Kidney (tissue), 14 donors: Measurements from ENCODE around the gene IL5RA. TPM values are rescaled to one million over a fixed set of nuclear protein-coding genes. Genes with fewer than 3 reads are reported as not detected.

Experiments used
- DNase-seq, 5 donors: peaks; one replicate each; pipeline ENCODE4 v3.0.0-alpha.2; 2013 to 2020
- FAIRE-seq: peaks from 2 replicates; lab custom pipeline; 2012; peaks lifted over from hg19 to GRCh38; lab: Jason Lieb, UNC
- H3K27ac ChIP-seq, 2 donors: one replicate each; pipeline ENCODE4 v1.7.0; 2013; ENCODE audit warnings: low read depth in 2 of 2, low read length in 2 of 2, inconsistent platforms in 1 of 2
- H3K27me3 ChIP-seq: one replicate; pipeline ENCODE4 v1.7.1; 2013; ENCODE audit warnings: low read length, inconsistent platforms; ENCODE audit not compliant: control insufficient read depth, insufficient read depth
- H3K36me3 ChIP-seq, 3 donors: one replicate each; pipeline versions ENCODE4 v1.7.0 to v1.7.1; 2013; ENCODE audit warnings: low read length in 3 of 3, control low read depth in 1 of 3, inconsistent platforms in 1 of 3; ENCODE audit not compliant: insufficient read depth in 3 of 3, control insufficient read depth in 2 of 3
- H3K4me1 ChIP-seq, 3 donors: one replicate each; pipeline versions ENCODE4 v1.7.0 to v1.7.1; 2013; ENCODE audit warnings: low read length in 3 of 3, inconsistent platforms in 1 of 3, low read depth in 1 of 3; ENCODE audit not compliant: control insufficient read depth in 2 of 3, insufficient read depth in 2 of 3
- H3K4me3 ChIP-seq, 3 donors: one replicate each; pipeline versions ENCODE4 v1.7.0 to v1.8.1; 2013; ENCODE audit warnings: low read length in 3 of 3, control low read depth in 1 of 3, inconsistent platforms in 1 of 3
- H3K9ac ChIP-seq, 3 donors: one replicate each; pipeline versions ENCODE4 v1.7.0 to v1.7.1; 2013; ENCODE audit warnings: low read length in 3 of 3, control low read depth in 1 of 3, inconsistent platforms in 1 of 3
- H3K9me3 ChIP-seq, 3 donors: one replicate each; pipeline versions ENCODE4 v1.7.0 to v1.7.1; 2013; ENCODE audit warnings: low read length in 3 of 3, control low read depth in 1 of 3, inconsistent platforms in 1 of 3; ENCODE audit not compliant: control insufficient read depth in 2 of 3, insufficient read depth in 1 of 3
- CTCF ChIP-seq: IDR thresholded peaks from 3 replicates; pipeline ENCODE4 v1.5.1; 2012; ENCODE audit warnings: mild to moderate bottlenecking, moderate library complexity, borderline replicate concordance; ENCODE audit not compliant: insufficient read depth; ENCODE audit errors: extremely low read depth
- intact Hi-C: fragments of 100-400 bp; cut with DNase I; formaldehyde crosslinking; loops from one replicate; pipeline ENCODE4 v1.11.1; 2022
- polyA plus RNA-seq: library from polyadenylated mRNA; stranded (reverse); fragments of 350-450 nt; fragmentation: Illumina TruSeq; extraction: RNeasy Lipid Tissue Mini Kit (QIAGEN cat#74804); gene quantifications from one replicate; pipeline ENCODE4 v1.2.3, GENCODE V29; 2014; ENCODE audit warnings: low read depth, low replicate concordance; ENCODE audit not compliant: insufficient read depth
- total RNA-seq: library from RNA; stranded (reverse); fragmentation: NEBNext Ultra II Directional; extraction: Animal tissue kit (Norgen Biotek cat#: 25700); gene quantifications from one replicate; pipeline ENCODE4 v1.2.1, GENCODE V29; 2021
- donor health status: control.
- donor health status: control.
- donor health status: control.
- donor health status: control.
- donor health status: control.
- donor health status: DM: yes; HTN: yes; CAD: no.
- donor health status: Normal renal cell carcinoma (clear cell type).

IL5RA gene
- total and polyA plus RNA-seq, 2 donors from 2014 or later = 0.22 to 1.1 TPM

- no peak for TF ChIP-seq CTCF
- no peak for FAIRE-seq
- intact Hi-C loops = no loop called here
Observed at GRCh38 chr3:3085782-3086181, 24.4 kb downstream of the IL5RA start.

GRCh38 chr3:3084890-3085289 lies 25.3 kb downstream of the IL5RA start:
- no peak overlapping the region for H3K4me3 ChIP-seq
- no peak overlapping the region for H3K27ac ChIP-seq
- H3K27me3 ChIP-seq = no peaks in the 10 kb centered on the region
- no peaks in the 10 kb centered on the region for H3K9me3 ChIP-seq
- FAIRE-seq (no peak), DNase-seq (no peak)
- intact Hi-C loops = no loop called here
- TF ChIP-seq CTCF = no peak
- H3K4me1 ChIP-seq = no peaks in the 10 kb centered on the region
- no peak overlapping the region for H3K9ac ChIP-seq
- no peaks in the 10 kb centered on the region for H3K36me3 ChIP-seq

More at GRCh38 chr3:3085782-3086181, 24.4 kb downstream of the IL5RA start:
- H3K9ac ChIP-seq = no peak overlapping the region
- H3K9me3 ChIP-seq = no peaks in the 10 kb centered on the region
- no peak for DNase-seq
- no peak overlapping the region for H3K4me3 ChIP-seq
- no peaks in the 10 kb centered on the region for H3K27me3 ChIP-seq
- no peaks in the 10 kb centered on the region for H3K4me1 ChIP-seq
- H3K27ac ChIP-seq = no peak overlapping the region
- no peaks in the 10 kb centered on the region for H3K36me3 ChIP-seq

- Histone ChIP-seq H3K4me3 (no peak overlapping the region), H3K27ac (no peak overlapping the region), H3K9me3 (no peaks in the 10 kb centered on the region), H3K36me3 (no peaks in the 10 kb centered on the region), H3K9ac (no peak overlapping the region), H3K4me1 (no peaks in the 10 kb centered on the region), H3K27me3 (no peaks in the 10 kb centered on the region)
- no peak for TF ChIP-seq CTCF
- DNase-seq = no peak
- FAIRE-seq = no peak
- intact Hi-C loops = no loop called here
Observed at GRCh38 chr3:3082234-3082924, 27.8 kb downstream of the IL5RA start.
